DMS53 treated with DMSO at 0.1 percent for 48 hours (cell line): Measurements from ENCODE around the gene ITSN1.
"Not testable (repeated sequence)": the region's sequence is repeated elsewhere in the genome, so short reads cannot be mapped to it uniquely, and the experiment has no call there.

Source experiments
- DNase-seq: peaks from one replicate; lab custom pipeline; 2025; ENCODE audit not compliant: unreplicated experiment; lab: John Stamatoyannopoulos, UW

The ITSN1 gene

DNA sequence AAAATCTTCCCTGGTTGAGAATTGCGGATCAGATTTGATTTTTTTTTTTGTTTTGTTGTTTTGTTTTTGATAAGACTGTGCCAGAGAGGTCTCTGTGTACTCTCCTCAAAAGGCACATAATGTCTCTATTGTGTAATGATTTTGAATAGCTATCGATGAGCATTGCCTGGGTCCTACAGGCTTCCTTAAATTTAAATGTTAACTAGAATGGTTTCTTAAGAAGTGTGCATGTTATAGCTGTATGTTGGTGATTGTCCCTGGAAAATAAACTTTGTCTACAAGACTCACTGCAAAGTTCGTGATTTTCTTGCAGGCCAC is 121.2 kb downstream of the ITSN1 start:
- DNase-seq: no peak

DNA sequence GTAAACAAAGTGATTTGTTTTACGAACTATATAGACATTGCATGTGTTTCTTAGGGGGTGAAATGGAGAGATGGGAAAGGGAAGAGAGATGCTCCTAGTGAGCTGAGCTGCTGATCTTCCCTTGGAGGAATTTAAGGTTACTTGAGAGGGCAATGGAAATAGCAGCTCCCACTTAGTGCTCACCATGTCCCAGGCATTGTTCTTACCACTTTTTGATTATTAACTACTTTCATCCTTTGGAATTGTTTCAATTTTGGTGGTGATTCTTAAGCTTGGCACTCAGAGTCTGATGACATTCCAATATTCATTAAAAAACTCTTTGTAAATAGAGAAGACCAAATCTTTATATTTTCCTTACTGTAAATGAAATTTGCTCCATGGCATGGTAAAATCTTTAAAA is 124.9 kb downstream of the ITSN1 start:
- no peak for DNase-seq

DNA sequence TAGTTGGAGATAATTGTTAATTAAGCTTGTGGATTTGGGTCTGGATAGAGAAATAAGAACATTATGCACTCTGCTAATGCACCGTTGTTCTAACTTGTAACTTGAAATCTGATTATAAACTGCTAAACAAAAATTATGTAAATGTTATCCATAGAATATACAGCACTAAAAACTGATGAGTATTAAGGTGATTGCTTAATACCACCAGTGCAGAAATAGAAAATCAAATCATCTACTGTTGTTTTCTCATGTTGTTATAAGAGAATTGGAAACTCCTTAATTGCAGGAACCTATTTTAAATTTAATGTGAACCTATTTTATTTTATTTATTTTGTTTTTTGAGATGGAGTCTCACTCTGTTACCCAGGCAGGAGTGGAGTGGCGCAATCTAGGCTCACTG is 125.7 kb downstream of the ITSN1 start:
- DNase-seq: no peak

DNA sequence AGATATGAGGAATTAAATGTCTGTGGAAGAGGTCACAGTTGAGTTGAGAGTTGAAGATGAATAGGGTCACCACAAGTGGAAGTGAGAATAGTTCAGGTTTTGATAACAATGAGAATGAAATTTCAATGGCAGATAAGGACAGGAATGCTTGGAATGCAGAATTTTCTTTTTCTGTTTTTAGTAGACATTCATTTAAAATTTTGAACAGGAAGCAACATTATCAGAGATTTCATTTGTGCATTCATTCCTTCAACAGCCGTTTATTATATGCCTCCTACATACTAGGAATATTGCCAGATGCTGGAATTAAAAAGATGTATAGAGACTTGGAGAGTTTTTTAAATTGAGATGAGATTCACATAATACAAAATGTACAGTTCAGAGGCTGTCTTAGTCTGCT is 126.8 kb downstream of the ITSN1 start:
- DNase-seq: no peak

DNA sequence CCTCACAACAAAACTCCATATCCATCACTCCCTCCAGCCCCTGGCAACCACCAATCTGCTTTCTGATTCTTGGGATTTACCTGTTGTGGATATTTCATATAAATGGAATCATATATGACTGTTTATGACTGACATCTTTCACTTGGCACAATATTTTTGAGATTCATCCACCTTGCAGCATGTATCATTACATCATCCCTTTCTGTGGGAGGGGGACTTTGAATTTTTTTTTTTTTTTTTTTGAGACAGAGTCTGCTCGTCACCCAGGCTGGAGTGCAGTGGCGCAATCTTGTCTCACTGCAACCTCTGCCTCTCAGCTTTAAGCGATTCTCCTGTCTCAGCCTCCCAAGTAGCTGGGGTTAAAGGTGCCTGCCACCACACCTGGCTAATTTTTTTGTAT is 128.2 kb downstream of the ITSN1 start:
- DNase-seq: no peak

DNA sequence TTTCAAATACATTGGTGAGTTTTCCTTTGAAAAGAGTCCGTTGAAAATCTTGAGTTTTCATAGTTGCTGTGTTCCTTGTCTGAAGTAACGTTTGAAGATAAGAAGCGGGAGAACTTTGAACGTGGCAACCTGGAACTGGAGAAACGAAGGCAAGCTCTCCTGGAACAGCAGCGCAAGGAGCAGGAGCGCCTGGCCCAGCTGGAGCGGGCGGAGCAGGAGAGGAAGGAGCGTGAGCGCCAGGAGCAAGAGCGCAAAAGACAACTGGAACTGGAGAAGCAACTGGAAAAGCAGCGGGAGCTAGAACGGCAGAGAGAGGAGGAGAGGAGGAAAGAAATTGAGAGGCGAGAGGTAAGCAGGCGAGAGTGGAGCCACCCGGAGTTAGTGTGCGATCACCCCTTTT is 129.7 kb downstream of the ITSN1 start:
- no peak for DNase-seq

DNA sequence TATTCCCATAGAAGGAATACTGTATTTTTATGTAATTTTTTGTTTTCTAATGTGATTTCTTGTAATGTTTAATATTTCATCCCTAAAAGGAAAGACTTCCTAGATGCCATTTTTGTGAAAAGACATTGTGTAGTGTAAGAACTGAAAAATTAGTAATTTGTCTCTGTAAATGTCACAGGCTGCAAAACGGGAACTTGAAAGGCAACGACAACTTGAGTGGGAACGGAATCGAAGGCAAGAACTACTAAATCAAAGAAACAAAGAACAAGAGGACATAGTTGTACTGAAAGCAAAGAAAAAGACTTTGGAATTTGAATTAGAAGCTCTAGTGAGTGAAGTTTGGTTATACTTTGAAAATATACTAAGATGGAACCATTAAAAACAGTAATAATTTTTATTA is 132.2 kb downstream of the ITSN1 start:
- DNase-seq: no peak

DNA sequence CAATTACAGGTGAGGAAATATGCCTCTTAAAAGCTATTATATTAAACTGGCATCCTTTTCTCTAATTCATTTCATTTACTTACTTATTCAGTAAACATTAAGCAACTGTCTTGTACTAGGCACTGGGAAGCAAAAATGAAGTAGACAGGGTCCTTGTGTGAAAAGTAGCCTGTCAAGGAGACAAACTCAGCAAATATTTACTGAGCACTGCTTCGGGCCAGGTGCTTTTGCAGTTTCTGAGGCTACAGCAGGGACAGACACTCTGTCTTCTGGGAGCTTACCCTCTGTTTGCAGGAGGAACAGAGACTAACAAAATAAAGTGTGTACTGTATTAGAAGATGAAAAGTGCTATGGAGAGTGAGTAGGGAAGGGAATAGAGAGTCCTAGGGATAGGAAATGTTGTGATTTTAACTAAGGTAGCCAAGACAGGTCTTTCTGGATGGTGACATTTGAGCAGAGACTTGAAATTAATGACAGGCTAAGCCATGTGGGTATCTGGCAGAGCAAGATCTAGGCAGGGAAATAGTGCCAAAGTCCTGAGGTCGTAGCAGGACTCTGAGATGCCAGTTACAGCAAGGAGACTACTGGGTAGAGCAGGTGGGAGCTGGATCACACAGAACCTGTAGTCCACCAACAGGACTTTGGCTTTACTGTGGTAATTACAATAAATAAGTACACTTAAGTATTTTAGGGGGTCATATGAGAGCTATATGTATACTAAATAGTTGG is 133.0 kb downstream of the ITSN1 start:
- DNase-seq: no peak

DNA sequence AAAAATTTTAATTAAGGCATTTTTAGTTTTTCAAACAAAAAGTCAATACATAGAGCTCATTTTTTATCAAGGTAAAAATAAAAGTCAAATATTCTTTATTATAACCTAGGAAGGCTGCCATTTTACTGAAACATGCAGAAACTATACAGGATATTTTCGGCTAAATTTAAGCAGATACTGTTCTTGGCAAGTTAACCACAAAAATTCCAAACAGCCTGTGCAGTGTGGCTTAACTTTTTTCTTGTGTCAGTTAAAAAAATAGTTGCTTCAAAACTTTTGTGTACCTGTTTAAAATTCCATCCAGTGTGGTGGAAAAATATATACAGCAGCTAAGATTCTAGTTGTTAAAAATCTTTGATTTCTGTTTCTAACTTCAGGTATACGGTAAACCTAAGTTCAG is 138.3 kb downstream of the ITSN1 start:
- no peak for DNase-seq

DNA sequence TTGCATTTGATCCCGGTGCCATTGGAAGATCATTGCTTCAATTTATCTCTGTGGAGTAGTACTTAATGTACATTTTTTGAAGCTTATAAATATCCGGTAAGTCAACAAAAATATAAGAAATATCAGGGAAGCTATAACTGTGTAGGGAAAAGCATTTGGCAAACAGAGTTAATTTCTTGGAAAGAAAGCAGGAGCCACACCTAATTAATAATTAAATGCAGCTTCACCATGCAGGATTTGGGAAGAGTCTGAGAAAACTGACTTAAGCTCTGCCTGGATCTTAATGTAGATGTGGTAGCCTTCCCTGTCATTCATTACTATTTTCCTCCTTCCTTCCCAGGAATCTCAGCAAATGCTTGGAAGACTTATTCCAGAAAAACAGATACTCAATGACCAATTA is 138.8 kb downstream of the ITSN1 start:
- DNase-seq: no peak

DNA sequence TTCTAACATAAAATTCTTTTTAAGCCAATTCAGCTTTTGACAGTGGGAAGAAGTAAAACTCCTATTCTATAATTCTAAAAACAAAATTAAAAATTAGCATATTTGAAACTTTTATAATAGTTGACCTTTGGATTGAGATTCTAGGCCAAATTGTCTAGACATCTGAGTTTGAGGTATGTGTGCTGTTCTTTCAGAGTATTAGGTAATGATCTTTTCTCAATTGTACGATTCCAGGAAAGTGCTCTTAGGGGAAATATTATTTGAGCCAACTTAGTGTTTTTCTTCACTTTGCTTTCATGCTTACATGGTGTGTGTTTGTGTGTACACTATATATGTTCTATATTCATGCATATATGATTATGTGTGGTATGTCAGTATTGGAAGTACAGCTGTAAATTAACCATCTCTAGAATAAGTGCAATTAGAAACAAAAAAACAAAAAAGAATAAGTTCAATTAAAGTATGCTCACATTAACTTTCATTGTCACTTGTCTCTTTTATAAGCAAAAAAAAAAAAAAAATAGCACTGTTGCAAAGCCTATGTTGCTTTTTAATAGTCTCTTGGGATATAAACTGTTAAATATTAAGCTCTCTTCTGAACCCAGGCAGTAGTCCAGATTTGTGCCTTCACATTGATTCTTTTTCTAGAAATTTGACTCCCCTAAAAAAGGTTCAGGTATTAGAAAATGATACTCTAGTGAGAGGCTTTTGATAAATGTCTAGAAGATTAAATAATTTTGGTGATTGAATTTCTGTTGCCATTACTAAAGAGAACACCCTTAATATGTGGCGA is 141.1 kb downstream of the ITSN1 start:
- DNase-seq: no peak

DNA sequence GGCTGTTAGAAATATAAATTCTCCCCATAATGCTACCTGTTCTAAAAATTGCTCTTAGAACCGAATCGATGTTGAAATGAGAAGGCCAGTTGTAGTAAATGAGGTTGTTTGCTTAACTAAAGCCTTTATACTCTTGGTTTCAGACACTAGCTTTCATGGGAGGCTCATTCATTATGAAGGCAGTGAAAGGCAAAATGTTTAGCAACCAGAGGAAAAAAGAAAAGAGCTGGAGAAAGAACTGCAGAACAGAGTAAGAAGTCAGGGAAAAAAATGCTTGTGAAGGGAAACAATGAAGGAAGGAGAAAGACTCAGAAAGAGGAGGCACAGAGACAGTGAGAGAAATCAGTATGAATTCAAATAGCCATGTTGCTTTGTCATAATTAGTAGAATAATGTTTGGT is 145.1 kb downstream of the ITSN1 start:
- no peak for DNase-seq

DNA sequence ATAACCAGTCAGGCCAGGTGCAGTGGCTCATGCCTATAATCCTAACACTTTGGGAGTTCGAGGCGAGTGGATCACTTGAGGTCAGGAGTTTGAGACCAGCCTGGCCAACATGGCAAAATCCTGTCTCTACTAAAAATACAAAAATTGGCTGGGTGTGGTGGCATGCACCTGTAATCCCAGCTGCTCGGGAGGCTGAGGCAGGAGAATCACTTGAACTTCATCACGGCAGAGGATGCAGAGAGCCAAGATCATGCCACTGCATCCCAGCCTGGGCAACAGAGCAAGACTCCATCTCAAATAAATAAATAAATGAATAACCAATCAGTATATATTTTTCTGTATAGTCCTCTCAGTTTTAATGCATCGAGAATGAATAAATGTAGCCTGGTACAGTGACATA is 146.1 kb downstream of the ITSN1 start:
- DNase-seq: not testable (repeated sequence)

DNA sequence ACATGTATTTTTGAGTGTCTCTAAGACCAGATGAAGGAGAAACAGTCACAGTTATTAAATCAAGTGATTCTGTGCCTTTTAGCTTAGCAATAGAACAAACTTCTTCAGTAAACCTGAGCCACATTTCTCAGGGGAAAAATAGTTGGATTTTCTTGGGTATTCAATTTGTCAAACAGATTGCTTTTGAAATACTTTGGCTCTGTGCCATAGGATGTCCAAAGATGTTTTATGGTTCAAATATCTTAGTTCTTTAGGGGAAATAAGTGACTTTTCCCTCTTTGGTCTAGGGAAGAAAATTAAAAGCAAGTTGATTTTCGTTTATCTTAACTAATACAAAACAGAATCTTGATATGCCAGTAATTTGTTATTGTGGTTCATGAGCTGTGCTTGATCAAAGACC is 147.4 kb downstream of the ITSN1 start:
- DNase-seq: no peak

DNA sequence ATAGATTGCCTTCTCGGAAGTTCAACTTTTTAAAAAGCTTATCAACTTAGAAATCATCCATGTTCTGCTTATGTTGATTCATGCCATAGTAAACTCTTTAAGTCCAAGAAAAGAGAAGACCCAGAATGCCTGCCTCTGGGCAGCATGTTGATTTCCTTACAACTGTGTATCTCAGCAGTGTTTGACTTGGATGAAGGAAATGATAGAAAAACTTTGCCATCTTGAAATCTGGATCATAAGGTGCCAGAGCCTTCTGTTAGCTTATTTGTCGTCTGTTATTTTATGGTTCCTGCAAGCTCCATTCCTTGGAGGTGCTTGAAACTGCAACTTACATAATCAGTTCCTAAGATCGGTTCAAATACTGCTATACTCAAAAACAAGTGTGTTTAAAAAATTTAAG is 148.8 kb downstream of the ITSN1 start:
- no peak for DNase-seq

DNA sequence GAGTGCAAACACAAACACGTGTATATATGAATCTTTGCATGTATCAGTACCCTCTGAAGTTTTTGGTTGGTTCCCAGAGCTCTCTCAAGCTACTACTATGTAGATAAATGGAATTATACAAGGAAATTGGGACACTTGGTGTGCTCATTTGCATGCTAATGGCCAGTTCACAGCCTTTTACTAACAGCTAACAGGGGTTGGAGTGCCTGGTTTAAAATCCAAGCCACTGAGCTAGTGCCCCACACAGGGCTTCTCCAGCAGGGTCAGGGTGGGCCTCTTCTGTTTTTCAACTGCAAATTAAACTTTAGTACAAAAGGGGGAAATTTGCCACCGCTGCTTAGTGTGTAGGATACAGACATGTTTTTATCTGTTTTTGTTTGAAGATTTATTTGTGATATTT is 152.3 kb downstream of the ITSN1 start:
- DNase-seq: no peak

DNA sequence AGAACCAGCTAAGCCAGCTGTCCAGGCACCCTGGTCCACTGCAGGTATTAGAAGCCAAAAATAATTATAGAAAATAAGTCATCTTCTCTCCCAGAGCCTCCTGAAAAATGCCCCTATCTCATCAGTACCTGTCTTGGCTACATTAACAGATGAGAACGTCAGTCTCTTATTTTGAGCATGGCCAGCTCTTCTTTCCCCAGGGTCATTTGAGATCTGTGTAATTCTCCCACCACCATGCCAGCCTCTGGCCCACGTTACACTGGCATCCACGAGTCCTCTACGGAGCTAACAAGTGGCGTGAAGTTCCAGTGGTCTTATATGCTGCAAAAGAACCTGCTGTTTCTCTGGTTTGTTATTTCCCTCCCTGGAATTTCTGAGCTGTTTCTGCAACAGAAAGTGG is 155.3 kb downstream of the ITSN1 start:
- DNase-seq: no peak

DNA sequence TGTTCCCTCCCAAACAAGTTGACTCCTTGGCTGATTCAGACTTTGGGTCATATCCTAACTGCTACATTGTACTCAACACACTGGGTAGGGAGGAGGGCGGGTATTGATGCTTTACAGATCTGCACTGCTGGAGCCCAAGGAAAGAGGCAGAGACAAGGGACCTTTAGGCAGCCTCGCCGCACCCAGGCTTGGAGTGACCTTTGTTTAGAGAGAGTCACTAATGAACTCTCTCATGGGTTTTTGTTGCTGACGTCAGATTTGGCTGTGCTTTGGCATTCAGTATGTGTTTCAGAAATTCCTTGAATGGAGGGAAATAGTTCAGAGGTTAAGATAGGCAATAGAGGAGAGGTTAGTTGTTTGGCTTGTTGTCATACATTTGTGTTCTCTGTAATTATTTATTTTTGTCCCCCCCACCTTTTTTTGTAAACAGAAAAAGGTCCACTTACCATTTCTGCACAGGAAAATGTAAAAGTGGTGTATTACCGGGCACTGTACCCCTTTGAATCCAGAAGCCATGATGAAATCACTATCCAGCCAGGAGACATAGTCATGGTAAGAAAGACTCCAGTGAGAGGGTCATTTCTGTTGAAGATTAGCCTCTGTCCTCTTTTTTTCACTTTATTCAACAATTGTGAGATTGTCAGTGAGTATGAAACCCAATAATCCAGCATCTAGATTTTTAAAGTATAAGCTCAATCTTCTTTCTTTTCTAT is 157.2 kb downstream of the ITSN1 start:
- DNase-seq: no peak

DNA sequence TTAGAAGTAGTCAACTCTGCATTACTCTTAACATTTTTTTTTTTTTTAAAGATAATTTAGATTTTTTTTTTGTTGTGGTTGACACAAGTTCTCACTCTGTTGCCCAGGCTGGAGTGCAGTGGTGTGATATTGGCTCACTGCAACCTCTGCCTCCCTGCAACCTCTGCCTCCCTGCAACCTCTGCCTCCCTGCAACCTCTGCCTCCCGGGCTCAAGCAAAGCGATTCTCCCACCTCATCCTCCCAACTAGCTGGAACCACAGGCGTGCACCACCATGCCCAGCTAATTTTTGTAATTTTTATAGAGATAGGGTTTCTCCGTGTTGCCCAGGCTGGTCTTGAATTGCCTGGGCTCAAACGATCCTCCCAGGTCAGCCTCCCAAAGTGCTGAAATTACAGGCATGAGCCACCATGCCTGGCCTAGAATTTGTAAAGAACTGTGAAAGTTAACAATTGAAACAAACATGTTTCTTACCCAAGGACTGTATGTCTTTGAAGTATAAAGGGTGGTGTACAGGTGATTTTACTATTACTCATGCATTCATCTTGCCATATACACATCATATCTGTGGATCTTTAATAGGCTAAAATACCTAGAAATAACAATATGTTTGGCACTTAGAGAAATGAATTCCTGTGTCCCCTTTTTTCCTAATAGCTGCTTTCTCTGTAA is 158.6 kb downstream of the ITSN1 start:
- DNase-seq: no peak

DNA sequence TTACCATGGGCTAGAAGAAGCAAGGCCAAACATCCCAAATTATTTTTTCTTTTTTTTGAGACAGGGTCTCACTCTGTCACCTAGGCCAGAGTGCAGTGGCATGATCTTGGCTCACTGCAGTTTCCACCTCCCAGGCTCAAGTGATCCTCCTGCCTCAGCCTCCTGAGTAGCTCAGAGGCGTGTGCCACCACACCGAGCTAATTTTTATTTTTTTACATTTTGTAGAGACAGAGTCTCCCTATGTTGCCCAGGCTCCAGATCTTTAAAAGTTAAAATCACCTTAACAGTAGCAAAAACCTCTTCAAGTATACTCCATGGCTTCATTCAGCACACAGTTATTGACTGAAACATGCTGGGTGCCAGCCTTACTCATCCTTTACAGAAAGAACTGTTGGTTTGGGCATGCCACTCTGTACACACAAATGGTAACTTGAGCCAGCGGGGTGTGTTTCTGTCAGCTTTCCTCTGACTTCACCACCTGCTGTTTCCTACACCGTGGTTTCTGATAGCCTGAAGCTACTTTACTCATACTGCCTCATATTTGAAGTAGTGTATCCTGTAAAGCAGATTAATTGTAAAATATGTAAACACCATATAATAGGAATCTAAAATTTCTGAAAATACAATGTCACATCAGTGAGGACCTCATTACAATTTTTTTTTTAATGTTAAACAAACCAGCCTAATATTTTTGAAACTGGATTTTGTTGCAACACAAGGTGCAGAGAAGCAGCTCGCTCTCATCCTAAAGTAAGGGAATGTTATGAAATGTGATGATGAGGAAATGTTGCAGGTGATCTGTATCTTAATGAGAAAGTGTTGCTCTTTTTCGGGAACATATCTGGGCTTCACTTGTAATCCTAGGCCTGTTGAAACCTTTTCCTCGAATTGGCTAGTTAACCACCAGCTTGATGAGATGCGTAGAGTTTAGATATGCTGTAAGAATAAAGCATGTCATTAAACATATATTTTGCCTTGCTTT is 159.4 kb downstream of the ITSN1 start:
- peak; percentile 69 for DNase-seq

DNA sequence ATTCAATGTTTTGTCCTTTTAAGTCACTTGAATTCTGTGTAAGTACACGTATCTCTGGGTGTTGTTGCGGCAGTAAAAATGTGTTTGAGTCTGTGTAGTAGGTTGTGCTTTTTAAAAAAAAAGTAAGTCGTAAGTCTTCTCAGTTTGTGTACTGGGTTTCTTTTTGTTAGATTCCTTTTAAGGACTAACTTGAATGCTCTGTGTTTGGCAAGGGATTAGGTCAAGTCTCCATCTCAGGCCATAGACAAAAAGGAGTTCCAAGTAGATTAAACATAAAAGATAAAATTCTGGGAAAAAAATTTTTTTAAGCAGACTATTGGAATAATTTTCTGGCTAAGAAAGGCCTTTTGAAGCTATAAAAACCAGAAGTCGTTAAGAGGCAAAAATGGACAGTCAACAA is 160.2 kb downstream of the ITSN1 start:
- no peak for DNase-seq
